Lung (tissue), 12 donors: ENCODE data around the gene CSMD2. TPM values are rescaled to one million over a fixed set of nuclear protein-coding genes. Genes with fewer than 3 reads are reported as not detected.

ENCODE experiments used
- ATAC-seq: fragments of 200-7000 bp; cut with Tn5 transposase; one replicate; pipeline ENCODE4 v1.9.1; 2020; ENCODE audit warnings: moderate number of reproducible peaks; ENCODE audit not compliant: insufficient read depth, low FRiP score
- DNase-seq, 3 donors: peaks; one replicate each; pipeline ENCODE4 v3.0.0-alpha.2; 2013 to 2017
- H3K27ac ChIP-seq, 2 donors: one replicate each; pipeline ENCODE4 v1.5.1; 2013; ENCODE audit warnings: mild to moderate bottlenecking in 2 of 2, moderate library complexity in 2 of 2, control low read depth in 1 of 2, inconsistent platforms in 1 of 2, low read depth in 1 of 2, low read length in 1 of 2
- H3K27me3 ChIP-seq, 3 donors: one replicate each; pipeline ENCODE4 v1.5.1; 2013; ENCODE audit warnings: low read length in 2 of 3; ENCODE audit not compliant: control insufficient read depth in 3 of 3, insufficient read depth in 3 of 3
- H3K36me3 ChIP-seq, 4 donors: one replicate each; pipeline ENCODE4 v1.5.1; 2013; ENCODE audit warnings: low read length in 4 of 4, mild to moderate bottlenecking in 1 of 4, moderate library complexity in 1 of 4; ENCODE audit not compliant: control insufficient read depth in 4 of 4, insufficient read depth in 4 of 4
- H3K4me1 ChIP-seq, 5 donors: one replicate each; pipeline ENCODE4 v1.5.1; 2013; ENCODE audit warnings: low read length in 5 of 5, mild to moderate bottlenecking in 2 of 5, moderate library complexity in 1 of 5; ENCODE audit not compliant: control insufficient read depth in 5 of 5, insufficient read depth in 5 of 5
- H3K4me3 ChIP-seq: one replicate; pipeline ENCODE4 v1.5.1; 2013; ENCODE audit warnings: mild to moderate bottlenecking, control low read depth, moderate library complexity
- H3K9ac ChIP-seq, 2 donors: one replicate each; pipeline ENCODE4 v1.5.1; 2013; ENCODE audit warnings: low read length in 2 of 2, control low read depth in 1 of 2; ENCODE audit not compliant: insufficient read depth in 1 of 2
- H3K9me3 ChIP-seq, 4 donors: one replicate each; pipeline ENCODE4 v1.5.1; 2013; ENCODE audit warnings: low read length in 3 of 4, mild to moderate bottlenecking in 1 of 4, moderate library complexity in 1 of 4; ENCODE audit not compliant: control insufficient read depth in 4 of 4, insufficient read depth in 3 of 4
- CTCF ChIP-seq: IDR thresholded peaks from 2 replicates; pipeline ENCODE4 v1.5.1; 2012; ENCODE audit warnings: mild to moderate bottlenecking; ENCODE audit errors: control extremely low read depth, extremely low read depth
- WGBS, 2 donors: extraction: QIAGEN DNeasy Blood & Tissue Kit; methylation state at CpG; one replicate each; pipeline ENCODE4 v1.1.7; 2013; 5-methylcytosine and 5-hydroxymethylcytosine counted together
- polyA plus RNA-seq, 2 donors: library from polyadenylated mRNA; stranded (reverse); fragments of 200-250 nt; gene quantifications; one replicate each; pipeline ENCODE4 v1.2.1, GENCODE V29; 2013
- total RNA-seq, 2 donors: library from RNA; depleted of rRNA in 1 of 2; stranded (reverse); fragments of >200 nt in 1 of 2; gene quantifications; one replicate each; pipeline ENCODE4 v1.2.1, GENCODE V29; 2014 to 2021
- donor health status: control.
- donor health status: control.
- donor health status: Bipolar disorder and iron deficiency.
- donor health status: healthy.
- donor health status: DM: yes; HTN: yes; CAD: no.

Gene CSMD2
- total and polyA plus RNA-seq, 4 donors = 0.11 to 1.2 (median 0.39) TPM

- WGBS, 2 donors = 59% methylated on average over 2 of the region's 2 CpGs
- Histone ChIP-seq H3K4me1 (no peaks in the 10 kb centered on the region), H3K27ac (no peak overlapping the region), H3K4me3 (no peak overlapping the region), H3K27me3 (peaks cover 0 to 5% (median 2%) of the 10 kb centered on the region in 3 donors), H3K36me3 (no peaks in the 10 kb centered on the region), H3K9me3 (peaks cover 0 to 2% (median 0%) of the 10 kb centered on the region in 4 donors), H3K9ac (no peak overlapping the region)
- no peak for ATAC-seq
- no peak for TF ChIP-seq CTCF
- no peak for DNase-seq
These were observed 162.2 kb downstream of the CSMD2 start for GRCh38 chr1:34002810-34003209.

GRCh38 chr1:33997127-33998036 is 167.6 kb downstream of the CSMD2 start:
- WGBS, 2 donors = 76 to 79% methylated on average over 13 of the region's 13 CpGs
- Histone ChIP-seq H3K36me3 (no peaks in the 10 kb centered on the region), H3K9me3 (no peaks in the 10 kb centered on the region), H3K9ac (no peak overlapping the region), H3K4me1 (peaks cover 0 to 2% (median 0%) of the 10 kb centered on the region in 5 donors), H3K4me3 (no peak overlapping the region), H3K27me3 (peaks cover 0 to 7% (median 2%) of the 10 kb centered on the region in 3 donors), H3K27ac (no peak overlapping the region)
- TF ChIP-seq CTCF = no peak
- DNase-seq = no peak
- ATAC-seq = no peak

GRCh38 chr1:33996281-33996680 is 168.7 kb downstream of the CSMD2 start:
- Histone ChIP-seq H3K4me3 (no peak overlapping the region), H3K9me3 (no peaks in the 10 kb centered on the region), H3K27me3 (peaks cover 0 to 7% (median 2%) of the 10 kb centered on the region in 3 donors), H3K9ac (no peak overlapping the region), H3K27ac (no peak overlapping the region), H3K4me1 (peaks cover 0 to 2% (median 0%) of the 10 kb centered on the region in 5 donors), H3K36me3 (no peaks in the 10 kb centered on the region)
- no peak for TF ChIP-seq CTCF
- 90 to 94% methylated on average over 5 of the region's 5 CpGs for WGBS, 2 donors
- ATAC-seq (no peak), DNase-seq (no peak)
